DND-41 (cell line): Measurements from ENCODE around the gene LYRM1.
"Not testable (repeated sequence)": the region's sequence is repeated elsewhere in the genome, so short reads cannot be mapped to it uniquely, and the experiment has no call there.

Source experiments
- EZH2 ChIP-seq: IDR thresholded peaks from 3 replicates; pipeline ENCODE4 v1.6.1; 2012; ENCODE audit warnings: borderline replicate concordance, low read depth, mild to moderate bottlenecking, moderate library complexity, low read length, inconsistent platforms; ENCODE audit not compliant: severe bottlenecking
- TF ChIP-seq, protein P1 (sequence below): IDR thresholded peaks from 2 replicates; pipeline ENCODE4 v1.5.1; 2012; ENCODE audit warnings: borderline replicate concordance, low read length, moderate library complexity, mild to moderate bottlenecking; ENCODE audit not compliant: poor library complexity, severe bottlenecking; ENCODE audit errors: extremely low read depth

DNA sequence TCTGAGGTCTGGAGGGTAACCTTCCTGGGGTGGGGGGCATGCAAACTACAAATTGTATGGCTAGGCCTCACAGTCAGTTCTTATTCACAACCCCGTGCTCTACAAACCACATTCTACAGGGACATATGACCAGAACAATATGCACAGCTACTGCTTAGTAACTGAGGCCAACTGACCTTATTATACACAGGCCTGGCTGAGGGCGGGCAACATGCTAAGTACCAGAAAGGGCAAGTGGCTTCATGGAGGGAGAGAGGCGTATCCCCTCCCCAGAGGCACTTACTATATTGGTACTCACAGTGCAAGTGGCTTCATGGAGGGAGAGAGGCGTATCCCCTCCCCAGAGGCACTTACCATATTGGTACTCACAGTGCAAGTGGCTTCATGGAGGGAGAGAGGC, 39.6 kb upstream of the LYRM1 start:
- TF ChIP-seq, protein P1, sequence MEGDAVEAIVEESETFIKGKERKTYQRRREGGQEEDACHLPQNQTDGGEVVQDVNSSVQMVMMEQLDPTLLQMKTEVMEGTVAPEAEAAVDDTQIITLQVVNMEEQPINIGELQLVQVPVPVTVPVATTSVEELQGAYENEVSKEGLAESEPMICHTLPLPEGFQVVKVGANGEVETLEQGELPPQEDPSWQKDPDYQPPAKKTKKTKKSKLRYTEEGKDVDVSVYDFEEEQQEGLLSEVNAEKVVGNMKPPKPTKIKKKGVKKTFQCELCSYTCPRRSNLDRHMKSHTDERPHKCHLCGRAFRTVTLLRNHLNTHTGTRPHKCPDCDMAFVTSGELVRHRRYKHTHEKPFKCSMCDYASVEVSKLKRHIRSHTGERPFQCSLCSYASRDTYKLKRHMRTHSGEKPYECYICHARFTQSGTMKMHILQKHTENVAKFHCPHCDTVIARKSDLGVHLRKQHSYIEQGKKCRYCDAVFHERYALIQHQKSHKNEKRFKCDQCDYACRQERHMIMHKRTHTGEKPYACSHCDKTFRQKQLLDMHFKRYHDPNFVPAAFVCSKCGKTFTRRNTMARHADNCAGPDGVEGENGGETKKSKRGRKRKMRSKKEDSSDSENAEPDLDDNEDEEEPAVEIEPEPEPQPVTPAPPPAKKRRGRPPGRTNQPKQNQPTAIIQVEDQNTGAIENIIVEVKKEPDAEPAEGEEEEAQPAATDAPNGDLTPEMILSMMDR = not testable (repeated sequence)
- TF ChIP-seq EZH2 = not testable (repeated sequence)
